ENCODE measurements around the gene SPEG.

SPEG gene

DNA sequence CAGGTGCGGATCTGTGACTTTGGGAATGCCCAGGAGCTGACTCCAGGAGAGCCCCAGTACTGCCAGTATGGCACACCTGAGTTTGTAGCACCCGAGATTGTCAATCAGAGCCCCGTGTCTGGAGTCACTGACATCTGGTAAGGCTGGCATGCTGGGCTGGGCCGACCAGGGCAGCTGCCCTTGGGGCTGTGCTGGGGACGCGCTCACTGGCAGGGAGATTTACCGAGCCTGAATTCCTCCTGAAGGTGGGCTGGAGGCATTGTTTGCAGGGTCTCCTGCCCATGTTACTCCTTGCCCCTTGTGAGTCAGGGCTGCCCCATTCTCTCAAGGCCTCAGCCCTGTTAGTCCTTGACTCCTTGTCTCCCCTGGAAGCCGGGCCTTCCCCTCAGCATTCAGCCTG lies 45.4 kb downstream of the SPEG start:
- H3K4me1 ChIP-seq (ENCODE audit: control insufficient read depth, low read depth, low read length): peaks cover under 1% of the 10 kb centered on the region
- H3K9ac ChIP-seq (ENCODE audit: low read length): no peak overlapping the region
- peaks cover 23% of the 10 kb centered on the region for H3K27me3 ChIP-seq (ENCODE audit: control insufficient read depth, insufficient read depth, low read length)
- no peak overlapping the region for H3K4me3 ChIP-seq (ENCODE audit: low read length)
- H3K36me3 ChIP-seq (ENCODE audit: control insufficient read depth, low read depth, low read length): no peaks in the 10 kb centered on the region
- H3K9me3 ChIP-seq (ENCODE audit: control insufficient read depth, low read depth, low read length): no peaks in the 10 kb centered on the region
- no peak overlapping the region for H3K27ac ChIP-seq (ENCODE audit: low read length)

DNA sequence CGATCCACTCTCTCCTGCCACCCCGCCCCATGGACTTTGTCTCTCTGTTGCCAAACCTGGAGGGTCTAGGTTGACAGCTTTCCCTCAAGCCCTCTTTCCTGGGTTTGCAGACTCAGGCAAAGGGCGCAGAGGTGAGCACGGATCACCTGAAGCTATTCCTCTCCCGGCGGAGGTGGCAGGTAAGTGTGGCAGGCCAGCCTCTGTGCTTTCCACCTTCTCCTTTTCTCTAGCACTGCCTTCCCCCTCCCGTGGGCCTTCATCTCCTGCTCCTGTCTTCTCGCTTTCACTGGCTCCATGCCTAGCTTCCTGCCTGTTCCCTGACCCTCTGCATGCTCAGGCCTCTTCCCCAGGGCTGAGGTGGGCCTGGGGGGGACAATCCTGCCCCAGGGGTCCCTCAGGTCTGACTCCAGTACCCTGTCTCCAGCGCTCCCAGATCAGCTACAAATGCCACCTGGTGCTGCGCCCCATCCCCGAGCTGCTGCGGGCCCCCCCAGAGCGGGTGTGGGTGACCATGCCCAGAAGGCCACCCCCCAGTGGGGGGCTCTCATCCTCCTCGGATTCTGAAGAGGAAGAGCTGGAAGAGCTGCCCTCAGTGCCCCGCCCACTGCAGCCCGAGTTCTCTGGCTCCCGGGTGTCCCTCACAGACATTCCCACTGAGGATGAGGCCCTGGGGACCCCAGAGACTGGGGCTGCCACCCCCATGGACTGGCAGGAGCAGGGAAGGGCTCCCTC lies 48.2 kb downstream of the SPEG start:
- no peak overlapping the region for H3K27ac ChIP-seq (ENCODE audit: low read length)
- peaks cover 23% of the 10 kb centered on the region for H3K4me1 ChIP-seq (ENCODE audit: control insufficient read depth, low read depth, low read length)
- no peak overlapping the region for H3K9ac ChIP-seq (ENCODE audit: low read length)
- no peaks in the 10 kb centered on the region for H3K36me3 ChIP-seq (ENCODE audit: control insufficient read depth, low read depth, low read length)
- no peaks in the 10 kb centered on the region for H3K9me3 ChIP-seq (ENCODE audit: control insufficient read depth, low read depth, low read length)
- H3K27me3 ChIP-seq (ENCODE audit: control insufficient read depth, insufficient read depth, low read length): peaks cover 50% of the 10 kb centered on the region
- no peak overlapping the region for H3K4me3 ChIP-seq (ENCODE audit: low read length)

DNA sequence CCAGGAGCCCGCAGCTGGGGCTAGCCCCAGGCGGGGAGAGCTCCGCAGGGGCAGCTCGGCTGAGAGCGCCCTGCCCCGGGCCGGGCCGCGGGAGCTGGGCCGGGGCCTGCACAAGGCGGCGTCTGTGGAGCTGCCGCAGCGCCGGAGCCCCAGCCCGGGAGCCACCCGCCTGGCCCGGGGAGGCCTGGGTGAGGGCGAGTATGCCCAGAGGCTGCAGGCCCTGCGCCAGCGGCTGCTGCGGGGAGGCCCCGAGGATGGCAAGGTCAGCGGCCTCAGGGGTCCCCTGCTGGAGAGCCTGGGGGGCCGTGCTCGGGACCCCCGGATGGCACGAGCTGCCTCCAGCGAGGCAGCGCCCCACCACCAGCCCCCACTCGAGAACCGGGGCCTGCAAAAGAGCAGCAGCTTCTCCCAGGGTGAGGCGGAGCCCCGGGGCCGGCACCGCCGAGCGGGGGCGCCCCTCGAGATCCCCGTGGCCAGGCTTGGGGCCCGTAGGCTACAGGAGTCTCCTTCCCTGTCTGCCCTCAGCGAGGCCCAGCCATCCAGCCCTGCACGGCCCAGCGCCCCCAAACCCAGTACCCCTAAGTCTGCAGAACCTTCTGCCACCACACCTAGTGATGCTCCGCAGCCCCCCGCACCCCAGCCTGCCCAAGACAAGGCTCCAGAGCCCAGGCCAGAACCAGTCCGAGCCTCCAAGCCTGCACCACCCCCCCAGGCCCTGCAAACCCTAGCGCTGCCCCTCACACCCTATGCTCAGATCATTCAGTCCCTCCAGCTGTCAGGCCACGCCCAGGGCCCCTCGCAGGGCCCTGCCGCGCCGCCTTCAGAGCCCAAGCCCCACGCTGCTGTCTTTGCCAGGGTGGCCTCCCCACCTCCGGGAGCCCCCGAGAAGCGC lies 49.1 kb downstream of the SPEG start:
- no peak overlapping the region for H3K27ac ChIP-seq (ENCODE audit: low read length)
- no peaks in the 10 kb centered on the region for H3K36me3 ChIP-seq (ENCODE audit: control insufficient read depth, low read depth, low read length)
- H3K9ac ChIP-seq (ENCODE audit: low read length): no peak overlapping the region
- peaks cover 52% of the 10 kb centered on the region for H3K27me3 ChIP-seq (ENCODE audit: control insufficient read depth, insufficient read depth, low read length)
- peaks cover 23% of the 10 kb centered on the region for H3K4me1 ChIP-seq (ENCODE audit: control insufficient read depth, low read depth, low read length)
- peak overlapping the region; percentile 44 for H3K4me3 ChIP-seq (ENCODE audit: low read length)
- H3K9me3 ChIP-seq (ENCODE audit: control insufficient read depth, low read depth, low read length): no peaks in the 10 kb centered on the region

DNA sequence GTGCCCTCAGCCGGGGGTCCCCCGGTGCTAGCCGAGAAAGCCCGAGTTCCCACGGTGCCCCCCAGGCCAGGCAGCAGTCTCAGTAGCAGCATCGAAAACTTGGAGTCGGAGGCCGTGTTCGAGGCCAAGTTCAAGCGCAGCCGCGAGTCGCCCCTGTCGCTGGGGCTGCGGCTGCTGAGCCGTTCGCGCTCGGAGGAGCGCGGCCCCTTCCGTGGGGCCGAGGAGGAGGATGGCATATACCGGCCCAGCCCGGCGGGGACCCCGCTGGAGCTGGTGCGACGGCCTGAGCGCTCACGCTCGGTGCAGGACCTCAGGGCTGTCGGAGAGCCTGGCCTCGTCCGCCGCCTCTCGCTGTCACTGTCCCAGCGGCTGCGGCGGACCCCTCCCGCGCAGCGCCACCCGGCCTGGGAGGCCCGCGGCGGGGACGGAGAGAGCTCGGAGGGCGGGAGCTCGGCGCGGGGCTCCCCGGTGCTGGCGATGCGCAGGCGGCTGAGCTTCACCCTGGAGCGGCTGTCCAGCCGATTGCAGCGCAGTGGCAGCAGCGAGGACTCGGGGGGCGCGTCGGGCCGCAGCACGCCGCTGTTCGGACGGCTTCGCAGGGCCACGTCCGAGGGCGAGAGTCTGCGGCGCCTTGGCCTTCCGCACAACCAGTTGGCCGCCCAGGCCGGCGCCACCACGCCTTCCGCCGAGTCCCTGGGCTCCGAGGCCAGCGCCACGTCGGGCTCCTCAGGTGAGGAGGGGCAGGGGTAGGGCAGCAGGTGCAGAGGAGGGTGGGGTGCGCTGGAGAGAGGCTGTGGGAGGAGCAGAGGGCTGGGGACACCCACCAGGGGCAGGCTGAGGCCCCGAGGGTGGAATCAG lies 49.9 kb downstream of the SPEG start:
- H3K4me1 ChIP-seq (ENCODE audit: control insufficient read depth, low read depth, low read length): peaks cover 23% of the 10 kb centered on the region
- H3K36me3 ChIP-seq (ENCODE audit: control insufficient read depth, low read depth, low read length): no peaks in the 10 kb centered on the region
- peak overlapping the region; percentile 44 for H3K4me3 ChIP-seq (ENCODE audit: low read length)
- no peaks in the 10 kb centered on the region for H3K9me3 ChIP-seq (ENCODE audit: control insufficient read depth, low read depth, low read length)
- H3K27me3 ChIP-seq (ENCODE audit: control insufficient read depth, insufficient read depth, low read length): peaks cover 52% of the 10 kb centered on the region
- H3K9ac ChIP-seq (ENCODE audit: low read length): no peak overlapping the region
- no peak overlapping the region for H3K27ac ChIP-seq (ENCODE audit: low read length)

DNA sequence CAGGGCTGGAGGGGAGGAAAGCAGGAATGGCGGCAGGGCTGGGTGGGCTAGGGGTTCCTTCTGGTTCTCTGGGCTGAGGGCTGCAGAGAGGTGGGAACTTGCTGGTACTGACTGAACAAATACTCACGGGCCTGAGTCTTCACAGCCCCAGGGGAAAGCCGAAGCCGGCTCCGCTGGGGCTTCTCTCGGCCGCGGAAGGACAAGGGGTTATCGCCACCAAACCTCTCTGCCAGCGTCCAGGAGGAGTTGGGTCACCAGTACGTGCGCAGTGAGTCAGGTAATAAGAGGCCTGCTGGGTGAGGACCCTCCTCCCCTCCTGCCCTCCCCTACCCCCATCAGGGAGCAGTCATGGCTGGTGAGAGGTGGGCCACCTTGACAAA lies 50.5 kb downstream of the SPEG start:
- H3K9me3 ChIP-seq (ENCODE audit: control insufficient read depth, low read depth, low read length): no peaks in the 10 kb centered on the region
- peaks cover 52% of the 10 kb centered on the region for H3K27me3 ChIP-seq (ENCODE audit: control insufficient read depth, insufficient read depth, low read length)
- H3K4me3 ChIP-seq (ENCODE audit: low read length): peak overlapping the region; percentile 44
- H3K27ac ChIP-seq (ENCODE audit: low read length): no peak overlapping the region
- H3K4me1 ChIP-seq (ENCODE audit: control insufficient read depth, low read depth, low read length): peaks cover 23% of the 10 kb centered on the region
- H3K9ac ChIP-seq (ENCODE audit: low read length): no peak overlapping the region
- H3K36me3 ChIP-seq (ENCODE audit: control insufficient read depth, low read depth, low read length): no peaks in the 10 kb centered on the region

DNA sequence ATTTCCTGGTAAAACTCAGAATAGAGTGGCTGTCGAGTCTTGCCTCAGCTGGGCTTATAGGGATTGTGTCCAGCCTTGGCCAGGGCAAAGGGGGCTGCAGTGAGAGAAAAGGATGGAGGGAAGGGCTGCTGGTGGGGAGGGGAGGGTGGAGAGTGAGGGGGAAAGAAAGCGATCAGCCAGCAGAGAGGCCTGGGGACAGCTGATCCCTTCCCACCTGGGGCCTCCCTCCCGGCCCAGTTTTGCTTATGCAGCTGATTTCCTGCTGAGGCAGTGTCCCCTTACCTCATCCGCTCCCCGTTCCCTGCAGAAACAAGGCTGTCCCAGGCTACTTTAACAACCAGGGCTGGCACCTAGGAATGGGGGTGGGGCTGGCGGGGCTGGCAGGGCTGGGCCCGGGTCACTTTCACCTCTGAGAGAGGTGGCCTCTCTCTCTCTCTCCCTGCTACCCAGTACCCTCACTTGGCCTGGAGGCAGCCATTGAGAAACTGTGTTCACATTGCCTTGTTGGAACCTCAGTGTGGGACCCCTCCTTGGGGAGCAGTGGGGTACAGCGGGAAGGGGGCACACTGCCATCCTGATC lies 51.8 kb downstream of the SPEG start:
- Histone ChIP-seq H3K36me3 (ENCODE audit: control insufficient read depth, low read depth, low read length) (no peaks in the 10 kb centered on the region), H3K9me3 (ENCODE audit: control insufficient read depth, low read depth, low read length) (no peaks in the 10 kb centered on the region), H3K4me3 (ENCODE audit: low read length) (peak overlapping the region; percentile 18), H3K27me3 (ENCODE audit: control insufficient read depth, insufficient read depth, low read length) (peaks cover 52% of the 10 kb centered on the region), H3K27ac (ENCODE audit: low read length) (no peak overlapping the region), H3K4me1 (ENCODE audit: control insufficient read depth, low read depth, low read length) (peaks cover 23% of the 10 kb centered on the region), H3K9ac (ENCODE audit: low read length) (peak overlapping the region; percentile 9)

DNA sequence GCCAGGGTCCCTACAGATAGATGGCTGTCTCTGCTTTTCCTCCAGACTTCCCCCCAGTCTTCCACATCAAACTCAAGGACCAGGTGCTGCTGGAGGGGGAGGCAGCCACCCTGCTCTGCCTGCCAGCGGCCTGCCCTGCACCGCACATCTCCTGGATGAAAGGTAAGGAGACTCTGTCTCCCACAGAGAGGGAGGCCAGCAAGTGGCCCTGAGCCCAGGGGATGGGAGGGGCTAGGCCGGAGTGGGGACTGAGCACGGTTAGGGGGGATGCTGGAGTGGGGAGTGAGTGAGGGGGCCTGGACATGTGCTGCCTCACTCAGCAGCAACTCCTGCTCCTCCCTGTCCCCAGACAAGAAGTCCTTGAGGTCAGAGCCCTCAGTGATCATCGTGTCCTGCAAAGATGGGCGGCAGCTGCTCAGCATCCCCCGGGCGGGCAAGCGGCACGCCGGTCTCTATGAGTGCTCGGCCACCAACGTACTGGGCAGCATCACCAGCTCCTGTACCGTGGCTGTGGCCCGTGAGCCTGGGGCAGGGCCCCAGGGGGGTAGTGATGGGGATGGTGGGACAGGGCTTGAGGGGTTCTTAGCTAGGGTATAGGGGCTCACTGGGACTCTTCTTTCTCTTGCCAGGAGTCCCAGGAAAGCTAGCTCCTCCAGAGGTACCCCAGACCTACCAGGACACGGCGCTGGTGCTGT lies 53.7 kb downstream of the SPEG start:
- H3K4me3 ChIP-seq (ENCODE audit: low read length): no peak overlapping the region
- no peaks in the 10 kb centered on the region for H3K9me3 ChIP-seq (ENCODE audit: control insufficient read depth, low read depth, low read length)
- no peaks in the 10 kb centered on the region for H3K36me3 ChIP-seq (ENCODE audit: control insufficient read depth, low read depth, low read length)
- H3K27me3 ChIP-seq (ENCODE audit: control insufficient read depth, insufficient read depth, low read length): peaks cover 46% of the 10 kb centered on the region
- H3K27ac ChIP-seq (ENCODE audit: low read length): no peak overlapping the region
- H3K9ac ChIP-seq (ENCODE audit: low read length): no peak overlapping the region
- H3K4me1 ChIP-seq (ENCODE audit: control insufficient read depth, low read depth, low read length): peaks cover 23% of the 10 kb centered on the region

DNA sequence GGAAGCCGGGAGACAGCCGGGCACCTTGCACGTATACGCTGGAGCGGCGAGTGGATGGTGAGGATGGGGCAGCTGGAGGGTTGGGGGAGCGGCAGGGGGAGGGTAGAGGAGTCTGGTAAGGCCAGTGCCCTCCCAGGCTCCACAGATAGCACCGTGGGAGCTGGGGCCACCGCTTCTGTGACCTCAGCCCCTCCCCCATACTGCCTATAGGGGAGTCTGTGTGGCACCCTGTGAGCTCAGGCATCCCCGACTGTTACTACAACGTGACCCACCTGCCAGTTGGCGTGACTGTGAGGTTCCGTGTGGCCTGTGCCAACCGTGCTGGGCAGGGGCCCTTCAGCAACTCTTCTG lies 54.2 kb downstream of the SPEG start:
- no peaks in the 10 kb centered on the region for H3K36me3 ChIP-seq (ENCODE audit: control insufficient read depth, low read depth, low read length)
- H3K27ac ChIP-seq (ENCODE audit: low read length): no peak overlapping the region
- peaks cover 23% of the 10 kb centered on the region for H3K4me1 ChIP-seq (ENCODE audit: control insufficient read depth, low read depth, low read length)
- peaks cover 41% of the 10 kb centered on the region for H3K27me3 ChIP-seq (ENCODE audit: control insufficient read depth, insufficient read depth, low read length)
- H3K9ac ChIP-seq (ENCODE audit: low read length): no peak overlapping the region
- no peaks in the 10 kb centered on the region for H3K9me3 ChIP-seq (ENCODE audit: control insufficient read depth, low read depth, low read length)
- H3K4me3 ChIP-seq (ENCODE audit: low read length): no peak overlapping the region

DNA sequence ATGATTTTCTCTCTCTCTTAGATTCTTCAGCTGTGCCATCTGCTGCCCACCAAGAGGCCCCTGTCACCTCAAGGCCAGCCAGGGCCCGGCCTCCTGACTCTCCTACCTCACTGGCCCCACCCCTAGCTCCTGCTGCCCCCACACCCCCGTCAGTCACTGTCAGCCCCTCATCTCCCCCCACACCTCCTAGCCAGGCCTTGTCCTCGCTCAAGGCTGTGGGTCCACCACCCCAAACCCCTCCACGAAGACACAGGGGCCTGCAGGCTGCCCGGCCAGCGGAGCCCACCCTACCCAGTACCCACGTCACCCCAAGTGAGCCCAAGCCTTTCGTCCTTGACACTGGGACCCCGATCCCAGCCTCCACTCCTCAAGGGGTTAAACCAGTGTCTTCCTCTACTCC lies 54.7 kb downstream of the SPEG start:
- Histone ChIP-seq H3K9me3 (ENCODE audit: control insufficient read depth, low read depth, low read length) (no peaks in the 10 kb centered on the region), H3K4me1 (ENCODE audit: control insufficient read depth, low read depth, low read length) (peaks cover 23% of the 10 kb centered on the region)

DNA sequence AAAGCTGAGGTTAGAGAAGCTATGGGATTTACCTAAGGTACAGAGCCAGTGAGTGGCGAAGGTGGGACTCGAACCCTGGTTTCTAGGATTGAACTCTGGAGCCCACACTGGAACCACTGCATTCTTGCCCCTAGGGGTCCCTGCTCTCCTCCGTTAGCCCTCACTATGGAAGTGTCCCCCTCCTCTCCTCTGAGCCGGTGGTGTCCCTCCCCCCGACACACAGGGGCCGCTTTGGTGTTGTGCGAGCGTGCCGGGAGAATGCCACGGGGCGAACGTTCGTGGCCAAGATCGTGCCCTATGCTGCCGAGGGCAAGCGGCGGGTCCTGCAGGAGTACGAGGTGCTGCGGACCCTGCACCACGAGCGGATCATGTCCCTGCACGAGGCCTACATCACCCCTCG lies 55.5 kb downstream of the SPEG start:
- peaks cover 27% of the 10 kb centered on the region for H3K27me3 ChIP-seq (ENCODE audit: control insufficient read depth, insufficient read depth, low read length)
- no peaks in the 10 kb centered on the region for H3K9me3 ChIP-seq (ENCODE audit: control insufficient read depth, low read depth, low read length)
- no peak overlapping the region for H3K9ac ChIP-seq (ENCODE audit: low read length)
- H3K36me3 ChIP-seq (ENCODE audit: control insufficient read depth, low read depth, low read length): no peaks in the 10 kb centered on the region
- H3K4me1 ChIP-seq (ENCODE audit: control insufficient read depth, low read depth, low read length): peaks cover 21% of the 10 kb centered on the region
- H3K4me3 ChIP-seq (ENCODE audit: low read length): no peak overlapping the region
- no peak overlapping the region for H3K27ac ChIP-seq (ENCODE audit: low read length)

More for the DNA sequence above, 54.7 kb downstream of the SPEG start:
- Histone ChIP-seq H3K36me3 (ENCODE audit: control insufficient read depth, low read depth, low read length) (no peaks in the 10 kb centered on the region), H3K27me3 (ENCODE audit: control insufficient read depth, insufficient read depth, low read length) (peaks cover 36% of the 10 kb centered on the region), H3K4me3 (ENCODE audit: low read length) (no peak overlapping the region), H3K27ac (ENCODE audit: low read length) (no peak overlapping the region), H3K9ac (ENCODE audit: low read length) (no peak overlapping the region)

Data from iPS-18a (cell line).